Pulmonary artery endothelial cell (primary cell): ENCODE results near the gene ATG9A. TPM values are rescaled to one million over a fixed set of nuclear protein-coding genes. Genes with fewer than 3 reads are reported as not detected.

Source experiments
- DNase-seq: peaks from one replicate; pipeline ENCODE4 v3.0.0-alpha.2; 2011; ENCODE audit warnings: low read depth, low spot score
- total RNA-seq: library from RNA; depleted of rRNA; stranded (reverse); fragments of >200 nt; gene quantifications from 2 replicates; pipeline ENCODE4 v1.2.3, GENCODE V29; 2014

The ATG9A gene
- total RNA-seq, 1 donor from 2014 or later, result 41.3 TPM

- no peak for DNase-seq
Observed at GRCh38 chr2:219178377-219179175, 50.9 kb downstream of the ATG9A start.

DNA sequence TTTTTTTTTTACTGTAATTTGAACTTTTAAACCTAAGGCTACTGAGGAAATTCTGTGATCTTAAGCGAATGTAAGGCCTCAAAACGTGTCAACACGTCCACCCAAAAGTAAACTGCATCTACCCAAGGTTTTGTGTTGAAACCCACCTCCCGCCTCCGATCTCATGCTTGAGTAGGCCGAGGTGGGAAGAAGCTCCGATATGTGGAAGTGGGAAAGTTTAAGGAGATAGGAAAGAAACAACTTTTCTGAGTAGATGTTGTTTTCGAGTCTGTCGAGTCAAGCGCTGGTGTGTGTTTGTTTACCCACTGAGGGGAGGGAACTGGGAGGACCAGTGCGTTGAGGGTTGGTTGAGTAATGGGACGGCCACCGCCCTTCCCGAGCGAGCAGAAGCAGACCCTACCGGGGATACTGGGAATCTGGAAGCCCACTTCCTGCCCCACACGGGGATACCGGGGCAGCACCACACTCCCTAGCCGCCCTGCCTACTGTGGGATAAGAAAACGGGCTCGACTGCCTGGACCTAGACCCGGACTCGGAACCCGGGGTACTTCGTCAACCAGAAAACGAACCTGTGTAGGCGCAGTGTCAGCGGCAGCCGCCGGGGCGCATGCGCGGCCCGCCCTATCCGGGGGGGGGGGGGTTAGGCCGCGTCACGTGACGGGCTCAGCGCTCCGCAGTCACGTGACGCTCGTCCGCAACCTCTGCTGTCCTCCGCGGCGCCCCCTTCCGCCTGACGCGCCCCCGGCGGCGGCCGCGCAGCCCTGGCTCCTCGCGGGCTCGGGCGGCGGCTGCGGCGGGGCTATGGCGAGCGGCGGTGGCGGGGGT is 51.7 kb downstream of the ATG9A start, which contains the start of gene RETREG2:
Gene RETREG2 (plus strand): TSS at position 724 of the 825 bp plus-strand sequence. CDS start 78 bp downstream, at position 802.
- DNase-seq, result peak; percentile 58

DNA sequence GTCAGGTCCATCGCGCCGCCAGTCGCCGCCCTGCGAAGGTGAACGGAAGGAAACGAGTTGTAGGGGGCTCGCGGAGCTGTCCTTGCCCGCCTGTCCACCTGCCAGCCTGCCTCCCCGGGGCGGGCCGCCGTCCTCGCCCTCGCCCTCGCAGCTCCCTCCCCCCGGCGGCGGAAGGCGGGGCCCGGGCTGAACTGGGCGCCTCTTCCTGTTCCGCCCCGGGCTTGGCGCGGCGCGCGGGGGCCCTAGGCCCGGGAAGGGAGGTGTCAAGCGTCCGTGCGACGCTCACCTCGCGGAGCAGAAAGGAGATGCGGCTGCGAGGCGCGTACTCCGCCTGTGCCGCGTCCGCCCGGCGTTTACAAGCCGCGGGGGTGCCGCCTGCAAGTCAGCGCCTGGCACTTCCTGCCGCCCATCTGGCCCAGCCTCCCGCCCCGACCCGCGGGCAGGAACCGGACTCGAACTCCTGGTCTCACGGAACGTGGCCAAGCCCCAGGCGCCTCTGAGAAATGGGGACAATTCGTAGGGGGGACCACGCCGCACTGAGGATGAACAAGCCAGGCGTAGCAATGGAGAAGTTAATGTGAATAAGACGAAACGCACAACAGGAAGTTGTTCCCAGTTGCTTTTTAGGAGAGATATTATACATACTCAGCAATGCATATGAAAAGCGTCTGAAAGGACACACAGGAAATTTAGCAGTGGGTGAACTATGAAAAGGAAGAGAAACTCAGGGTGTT is 52.5 kb downstream of the ATG9A start, which contains the start of gene CNPPD1:
Gene CNPPD1 (minus strand): TSS at position 108 of the 734 bp plus-strand sequence. CDS start 97 bp downstream, at position 11.
- no peak for DNase-seq

DNA sequence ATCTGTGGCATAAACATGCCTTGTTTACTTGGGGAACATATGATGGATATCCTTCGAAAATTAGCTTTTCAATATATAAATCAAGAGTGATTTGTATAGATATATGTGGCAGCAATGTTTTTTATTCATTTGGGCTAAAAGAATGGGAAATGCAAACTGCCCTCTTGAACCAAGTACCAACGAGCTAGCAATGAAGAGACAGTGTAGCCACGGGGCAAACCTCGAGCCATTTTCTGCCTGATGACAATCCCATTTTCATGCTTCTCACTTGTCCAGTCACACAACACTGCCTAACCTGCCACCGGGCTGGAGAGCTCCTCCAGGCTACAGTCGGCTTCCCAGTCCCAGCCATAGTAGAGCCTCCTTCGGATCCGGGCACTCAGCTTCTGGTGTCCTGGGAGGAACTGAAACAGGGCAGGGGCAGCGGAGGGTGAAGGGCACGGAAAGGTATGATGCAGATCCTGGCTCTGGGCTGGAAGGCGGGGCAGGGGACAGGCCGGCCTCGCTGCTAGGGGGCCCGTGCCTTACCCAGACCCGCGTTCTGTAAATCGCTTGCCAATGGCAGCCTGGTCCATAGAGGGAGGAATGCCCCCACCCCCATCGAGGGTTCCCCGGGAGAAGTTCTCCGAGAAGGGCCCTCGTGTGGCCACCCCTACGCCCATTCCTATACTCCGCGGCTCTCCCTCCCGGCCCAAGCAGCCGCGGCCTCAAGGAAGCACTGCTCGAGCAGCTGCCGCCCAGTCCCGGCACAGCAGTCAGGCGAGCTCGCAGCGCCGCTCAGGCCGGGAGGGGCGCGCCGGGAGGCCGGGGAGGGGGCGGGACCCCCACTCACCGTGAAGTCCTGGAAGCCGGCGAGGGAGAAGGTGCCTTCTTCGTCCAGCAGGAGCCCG is 53.3 kb downstream of the ATG9A start:
- DNase-seq, result no peak

GRCh38 chr2:219175486-219175885 is 54.0 kb downstream of the ATG9A start:
- DNase-seq, result no peak

GRCh38 chr2:219174801-219175200 is 54.6 kb downstream of the ATG9A start:
- no peak for DNase-seq

DNA sequence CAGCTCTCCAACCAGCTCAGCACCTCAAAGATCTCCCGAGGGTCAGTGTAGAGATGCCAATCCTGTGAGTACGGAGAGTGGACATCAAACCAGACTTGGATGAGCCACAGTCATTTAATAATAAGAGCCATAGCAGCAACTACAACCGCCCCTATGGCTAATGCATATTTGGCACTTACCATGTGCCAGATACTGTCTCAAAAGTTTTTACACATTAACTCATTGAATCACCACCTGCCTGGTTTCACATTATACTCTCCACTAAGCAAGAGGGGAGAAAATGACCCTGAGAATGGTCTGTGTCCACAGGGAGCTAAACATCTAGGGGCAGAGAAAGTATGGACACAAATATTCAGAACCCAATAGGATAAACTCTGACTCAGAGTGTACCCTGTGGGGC is 55.3 kb downstream of the ATG9A start:
- no peak for DNase-seq

GRCh38 chr2:219173176-219173575 is 56.3 kb downstream of the ATG9A start:
- DNase-seq, result no peak

GRCh38 chr2:219172231-219173154 is 56.9 kb downstream of the ATG9A start:
- no peak for DNase-seq

GRCh38 chr2:219171231-219171651 is 58.2 kb downstream of the ATG9A start:
- DNase-seq, result peak; percentile 66

- no peak for DNase-seq
Observed at GRCh38 chr2:219169930-219170654, 59.3 kb downstream of the ATG9A start, which contains the start of gene SLC23A3. Gene SLC23A3, minus strand, starts transcription at chr2:219170029. Its CDS starts 45 bp downstream, at chr2:219169984.

Other genes starting within 250 kb of the ATG9A start
- gene FEV, start 244.5 kb downstream of the ATG9A start, total RNA-seq, result not detected in 2 replicates
- gene CRYBA2, start 236.2 kb downstream of the ATG9A start, total RNA-seq, result not detected in 2 replicates
- under 0.01 TPM in 1 of 2 replicates, not detected in the other for gene CFAP65, start 188.1 kb downstream of the ATG9A start, total RNA-seq
- gene IHH, start 168.7 kb downstream of the ATG9A start, total RNA-seq, result under 0.01 TPM in 1 of 2 replicates, not detected in the other
- gene NHEJ1, start 68.8 kb downstream of the ATG9A start, total RNA-seq, result 16.4 and 26.3 TPM in 2 replicates
- gene SLC23A3, start 59.6 kb downstream of the ATG9A start, total RNA-seq, result 0.59 and 2.2 TPM in 2 replicates
- 18.4 and 24.1 TPM in 2 replicates for gene CNPPD1, start 52.7 kb downstream of the ATG9A start, total RNA-seq
- 52.6 and 60.1 TPM in 2 replicates for gene RETREG2, start 51.4 kb downstream of the ATG9A start, total RNA-seq
- gene ZFAND2B, start 22.9 kb downstream of the ATG9A start, total RNA-seq, result 18.8 and 20.2 TPM in 2 replicates
- 20.0 and 69.3 TPM in 2 replicates for gene ABCB6, start 10.7 kb downstream of the ATG9A start, total RNA-seq
- gene ANKZF1, start 170 bp upstream of the ATG9A start, total RNA-seq, result 18.5 and 22.1 TPM in 2 replicates
- 5.9 and 8.1 TPM in 2 replicates for gene GLB1L, start 15.8 kb upstream of the ATG9A start, total RNA-seq
- gene STK16, start 15.8 kb upstream of the ATG9A start, total RNA-seq, result 22.2 and 23.5 TPM in 2 replicates
- gene TUBA4B, start 23.6 kb upstream of the ATG9A start, total RNA-seq, result not detected in 2 replicates
- gene TUBA4A, start 24.3 kb upstream of the ATG9A start, total RNA-seq, result 14.0 and 29.0 TPM in 2 replicates
- gene DNAJB2, start 49.7 kb upstream of the ATG9A start, total RNA-seq, result 20.8 and 31.0 TPM in 2 replicates
- gene PTPRN, start 79.8 kb upstream of the ATG9A start, total RNA-seq, result not detected in 2 replicates
- not detected in 2 replicates for gene RESP18, start 103.1 kb upstream of the ATG9A start, total RNA-seq
- gene DNPEP, start 158.3 kb upstream of the ATG9A start, total RNA-seq, result 50.0 and 60.6 TPM in 2 replicates
- gene DES, start 188.7 kb upstream of the ATG9A start, total RNA-seq, result not detected in 2 replicates
- gene SPEG, start 205.2 kb upstream of the ATG9A start, total RNA-seq, result 0.39 and 1.8 TPM in 2 replicates